ENCODE results near the gene GFAP. TPM values are rescaled to one million over a fixed set of nuclear protein-coding genes. Genes with fewer than 3 reads are reported as not detected.

GFAP gene
- total RNA-seq, 1 experiment from 2014 or later, result not detected

DNA sequence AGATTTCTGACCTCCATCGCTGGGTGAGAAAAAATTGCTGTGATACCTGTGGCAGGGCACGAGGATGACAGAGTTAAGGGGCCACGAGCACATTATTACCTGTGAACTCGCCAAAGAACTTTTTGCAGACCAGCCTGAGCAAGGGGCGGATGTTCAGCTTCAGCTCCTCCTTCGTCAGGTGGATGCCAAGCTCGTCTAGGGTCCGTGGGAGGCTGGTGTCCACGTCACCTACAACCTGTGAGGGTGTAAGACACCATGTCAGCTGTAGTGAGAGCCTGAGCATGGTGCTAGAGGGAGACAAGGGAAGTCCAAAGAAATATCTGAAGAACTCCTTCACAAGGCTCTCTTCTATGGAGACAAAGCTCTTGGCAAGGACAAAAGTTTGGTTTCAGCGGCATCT is 50.5 kb downstream of the GFAP start:
- peak overlapping the region; percentile 51; the same call in 1 of the 2 replicates for H3K27ac ChIP-seq
- no peaks in the 10 kb centered on the region for H3K27me3 ChIP-seq (replicated peaks)

GRCh38 chr17:44863061-44863918 is 52.0 kb downstream of the GFAP start:
- DNase-seq (ENCODE audit: low read depth in 1 of 2, low spot score in 2 of 2), result no peak
- peaks cover 90% of the 10 kb centered on the region for H3K36me3 ChIP-seq
- H3K4me3 ChIP-seq, result no peak overlapping the region

More for the DNA sequence above, 50.5 kb downstream of the GFAP start:
- Histone ChIP-seq H3K4me3 (no peak overlapping the region), H3K9me3 (replicated peaks) (no peaks in the 10 kb centered on the region), H3K36me3 (peaks cover 90% of the 10 kb centered on the region), H3K4me1 (replicated peaks) (peaks cover 21% of the 10 kb centered on the region)
- no peak for DNase-seq (ENCODE audit: low read depth in 1 of 2, low spot score in 2 of 2)

DNA sequence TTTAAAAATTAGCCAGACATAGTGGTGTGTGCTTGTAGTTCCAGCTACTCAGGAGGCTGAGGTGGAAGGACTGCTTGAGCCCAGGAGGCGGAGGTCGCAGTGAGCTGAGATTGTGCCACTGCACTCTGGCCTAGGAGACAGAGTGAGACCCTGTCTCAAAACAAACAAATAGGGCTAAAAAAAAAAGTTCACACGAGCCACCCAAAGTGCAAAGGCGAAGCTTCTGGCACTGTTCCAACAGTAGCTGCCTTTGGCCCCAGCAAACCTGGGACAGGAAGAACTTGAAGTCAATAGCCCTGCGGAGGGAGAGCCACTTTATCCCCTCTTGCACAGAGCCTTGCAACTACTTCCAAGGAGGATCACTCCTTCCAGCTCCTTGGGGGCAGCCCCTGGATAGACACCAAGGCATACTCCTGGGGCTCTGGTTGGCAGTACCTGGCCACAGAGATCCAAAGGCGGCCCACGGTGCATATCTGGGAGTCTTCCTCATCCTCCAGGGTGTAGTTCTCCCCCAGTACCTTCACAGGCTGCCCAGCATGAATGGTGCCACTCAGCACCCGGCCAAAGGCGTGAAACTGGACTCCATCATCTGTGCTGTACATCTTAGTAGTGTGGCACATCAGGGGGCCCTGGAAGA is 52.9 kb downstream of the GFAP start:
- H3K4me1 ChIP-seq (replicated peaks), result peaks cover 21% of the 10 kb centered on the region
- H3K4me3 ChIP-seq, result no peak overlapping the region
- H3K9me3 ChIP-seq (replicated peaks), result no peaks in the 10 kb centered on the region
- no peaks in the 10 kb centered on the region for H3K27me3 ChIP-seq (replicated peaks)
- peaks cover 91% of the 10 kb centered on the region for H3K36me3 ChIP-seq
- no peak for DNase-seq (ENCODE audit: low read depth in 1 of 2, low spot score in 2 of 2)
- H3K27ac ChIP-seq, result no peak overlapping the region

More at GRCh38 chr17:44863061-44863918, 52.0 kb downstream of the GFAP start:
- Histone ChIP-seq H3K4me1 (replicated peaks) (peaks cover 21% of the 10 kb centered on the region), H3K9me3 (replicated peaks) (no peaks in the 10 kb centered on the region), H3K27ac (no peak overlapping the region), H3K27me3 (replicated peaks) (no peaks in the 10 kb centered on the region)

DNA sequence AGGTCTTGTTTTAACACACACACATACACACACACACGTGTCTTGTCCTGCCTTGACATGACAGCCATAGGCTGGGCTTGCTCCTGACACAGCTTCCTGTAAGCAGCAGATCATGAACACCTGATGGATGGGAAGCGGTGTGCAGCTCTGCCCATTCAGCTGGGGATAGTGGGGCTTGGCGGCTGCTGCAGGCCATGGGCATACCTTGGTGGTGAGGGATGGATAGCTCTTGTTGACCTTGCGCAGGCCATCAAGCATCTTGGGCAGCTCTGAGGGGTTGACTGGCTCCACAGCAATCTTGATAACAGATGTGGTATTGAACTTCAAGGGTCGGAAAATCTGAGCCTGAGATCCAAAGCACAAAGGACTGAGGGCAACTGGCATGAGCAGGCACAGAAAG is 55.6 kb downstream of the GFAP start:
- DNase-seq (ENCODE audit: low read depth in 1 of 2, low spot score in 2 of 2), result no peak
- Histone ChIP-seq H3K36me3 (peaks cover 97% of the 10 kb centered on the region), H3K27ac (no peak overlapping the region), H3K9me3 (replicated peaks) (no peaks in the 10 kb centered on the region), H3K4me3 (no peak overlapping the region), H3K4me1 (replicated peaks) (peaks cover under 1% of the 10 kb centered on the region), H3K27me3 (replicated peaks) (no peaks in the 10 kb centered on the region)

- Histone ChIP-seq H3K9me3 (replicated peaks) (no peaks in the 10 kb centered on the region), H3K27me3 (replicated peaks) (no peaks in the 10 kb centered on the region), H3K27ac (no peak overlapping the region), H3K36me3 (peaks cover 97% of the 10 kb centered on the region), H3K4me3 (no peak overlapping the region), H3K4me1 (replicated peaks) (no peaks in the 10 kb centered on the region)
- DNase-seq (ENCODE audit: low read depth in 1 of 2, low spot score in 2 of 2), result no peak
Measured at GRCh38 chr17:44854192-44854591, 61.1 kb downstream of the GFAP start.

Other genes starting within 250 kb of the GFAP start
- gene CCDC43, start 225.7 kb downstream of the GFAP start, total RNA-seq (2014; rRNA removed; shearing (Covaris generic)), result 66.7 and 67.0 TPM in 2 replicates
- 21.0 and 24.7 TPM in 2 replicates for gene DBF4B, start 206.8 kb downstream of the GFAP start, total RNA-seq (2014; rRNA removed; shearing (Covaris generic))
- gene ADAM11, start 156.5 kb downstream of the GFAP start, total RNA-seq (2014; rRNA removed; shearing (Covaris generic)), result 0.13 and 4.4 TPM in 2 replicates
- gene GJC1, start 85.2 kb downstream of the GFAP start, total RNA-seq (2014; rRNA removed; shearing (Covaris generic)), result 36.4 and 53.4 TPM in 2 replicates
- gene HIGD1B, start 67.6 kb downstream of the GFAP start, total RNA-seq (2014; rRNA removed; shearing (Covaris generic)), result not detected in 2 replicates
- gene EFTUD2, start 16.1 kb downstream of the GFAP start, total RNA-seq (2014; rRNA removed; shearing (Covaris generic)), result 158 and 179 TPM in 2 replicates
- gene KIF18B, start 32.3 kb upstream of the GFAP start, total RNA-seq (2014; rRNA removed; shearing (Covaris generic)), result 7.8 and 14.0 TPM in 2 replicates
- gene C1QL1, start 52.8 kb upstream of the GFAP start, total RNA-seq (2014; rRNA removed; shearing (Covaris generic)), result 5.2 TPM in 1 of 2 replicates, not detected in the other
- gene DCAKD, start 136.1 kb upstream of the GFAP start, total RNA-seq (2014; rRNA removed; shearing (Covaris generic)), result 51.8 and 74.1 TPM in 2 replicates
- gene NMT1, start 145.8 kb upstream of the GFAP start, total RNA-seq (2014; rRNA removed; shearing (Covaris generic)), result 126 and 144 TPM in 2 replicates
- gene PLCD3, start 217.0 kb upstream of the GFAP start, total RNA-seq (2014; rRNA removed; shearing (Covaris generic)), result 17.5 and 92.5 TPM in 2 replicates
- 0.89 and 1.6 TPM in 2 replicates for gene ACBD4, start 220.2 kb upstream of the GFAP start, total RNA-seq (2014; rRNA removed; shearing (Covaris generic))
- gene HEXIM1, start 233.0 kb upstream of the GFAP start, total RNA-seq (2014; rRNA removed; shearing (Covaris generic)), result 7.2 and 7.3 TPM in 2 replicates
- 8.0 and 10.0 TPM in 2 replicates for gene HEXIM2, start 246.4 kb upstream of the GFAP start, total RNA-seq (2014; rRNA removed; shearing (Covaris generic))